H1 (cell line): Measurements from ENCODE around the gene TAF3. TPM values are rescaled to one million over a fixed set of nuclear protein-coding genes. Genes with fewer than 3 reads are reported as not detected.

Experiments used
- CTCF ChIA-PET: fragments of 300-600 bp; sonication (Branson Sonifier 250); formaldehyde crosslinking; loops from one replicate; lab custom pipeline; 2021; ENCODE audit not compliant: partially characterized antibody; lab: Charles Lee
- POLR2A ChIA-PET: fragments of 300-600 bp; sonication (Branson Sonifier 250); formaldehyde crosslinking; loops from one replicate; lab custom pipeline; 2021; ENCODE audit warnings: inconsistent platforms; ENCODE audit not compliant: partially characterized antibody; lab: Charles Lee
- DNase-seq, 2 experiments: peaks; one replicate each; pipeline versions ENCODE4 v3.0.0 to v3.0.0-alpha.2; 2010 to 2022; ENCODE audit warnings: low spot score in 2 of 2, low read depth in 1 of 2, mixed read lengths in 1 of 2
- FAIRE-seq: peaks from 2 replicates; lab custom pipeline; 2011; peaks lifted over from hg19 to GRCh38; lab: Jason Lieb, UNC
- H2AFZ ChIP-seq: 2 replicates; pipeline ENCODE4 v1.8.1; 2012; ENCODE audit warnings: low read length, inconsistent platforms
- H2AK5ac ChIP-seq: 2 replicates; pipeline ENCODE4 v1.6.1; 2013; ENCODE audit warnings: low read depth, low read length
- H2BK120ac ChIP-seq: replicated peaks from 2 replicates; pipeline ENCODE3; 2013; ENCODE audit warnings: low read depth, low read length, inconsistent platforms
- H2BK12ac ChIP-seq: 2 replicates; pipeline ENCODE4 v1.6.1; 2013; ENCODE audit warnings: low read depth, low read length
- H2BK15ac ChIP-seq: 2 replicates; pipeline ENCODE4 v1.6.1; 2013; ENCODE audit warnings: low read length
- H2BK20ac ChIP-seq: 2 replicates; pipeline ENCODE4 v1.6.1; 2013; ENCODE audit warnings: low read length
- H2BK5ac ChIP-seq: 2 replicates; pipeline ENCODE4 v1.6.1; 2013; ENCODE audit warnings: low read depth, low read length
- H3K14ac ChIP-seq: 2 replicates; pipeline ENCODE4 v1.6.1; 2013; ENCODE audit warnings: inconsistent platforms; ENCODE audit not compliant: insufficient read length
- H3K18ac ChIP-seq: 2 replicates; pipeline ENCODE4 v1.6.1; 2013; ENCODE audit warnings: low read length; ENCODE audit errors: extremely low read depth
- H3K23ac ChIP-seq: 2 replicates; pipeline ENCODE4 v1.6.1; 2013; ENCODE audit warnings: inconsistent platforms; ENCODE audit not compliant: insufficient read length
- H3K23me2 ChIP-seq: 2 replicates; pipeline ENCODE4 v1.6.1; 2013; ENCODE audit warnings: low read depth, low read length
- H3K27ac ChIP-seq: 2 replicates; pipeline ENCODE4 v1.6.1; 2011; ENCODE audit warnings: low read depth, low read length, inconsistent platforms
- H3K27me3 ChIP-seq, 4 experiments: replicated peaks in 1 of 4; 1 replicate in 1 of 4; 2 replicates in 3 of 4; pipeline versions ENCODE4 v1.6.1 to v1.8.1; 2011 to 2013; ENCODE audit warnings: low read length in 3 of 4, mild to moderate bottlenecking in 3 of 4, inconsistent platforms in 2 of 4, mixed read lengths in 2 of 4, moderate library complexity in 1 of 4; ENCODE audit not compliant: control insufficient read depth in 3 of 4, insufficient read depth in 3 of 4; ENCODE audit errors: extremely low read depth in 1 of 4
- H3K36me3 ChIP-seq, 4 experiments: 2 replicates each; pipeline versions ENCODE4 v1.6.1 to v1.8.1; 2011 to 2013; ENCODE audit warnings: mild to moderate bottlenecking in 4 of 4, low read length in 3 of 4, moderate library complexity in 2 of 4, control low read depth in 1 of 4, inconsistent platforms in 1 of 4; ENCODE audit not compliant: insufficient read depth in 4 of 4, control insufficient read depth in 2 of 4
- H3K4ac ChIP-seq: replicated peaks from 2 replicates; pipeline ENCODE3; 2013; ENCODE audit warnings: low read length, low read depth, mixed read lengths, inconsistent platforms; ENCODE audit not compliant: insufficient read length
- H3K4me1 ChIP-seq, 4 experiments: replicated peaks in 1 of 4; 1 replicate in 1 of 4; 2 replicates in 3 of 4; pipeline versions ENCODE4 v1.6.1 to v1.8.1; 2011 to 2013; ENCODE audit warnings: low read length in 3 of 4, inconsistent platforms in 2 of 4, mixed read lengths in 1 of 4; ENCODE audit not compliant: insufficient read depth in 4 of 4, control insufficient read depth in 3 of 4
- H3K4me2 ChIP-seq, 2 experiments: 2 replicates each; pipeline versions ENCODE4 v1.6.1 to v1.8.1; 2011 to 2013; ENCODE audit warnings: low read depth in 2 of 2, low read length in 2 of 2, control low read depth in 1 of 2, inconsistent platforms in 1 of 2, mild to moderate bottlenecking in 1 of 2; ENCODE audit not compliant: insufficient read depth in 1 of 2
- H3K4me3 ChIP-seq, 4 experiments: fragments of 200-600, 300-600 bp in 1 of 4; sonication (generic), shearing (Covaris generic), sonication (Bioruptor Twin) in 1 of 4; 2 replicates each; pipeline versions ENCODE4 v1.5.1 to v1.8.1; 2011 to 2016; ENCODE audit warnings: low read length in 4 of 4, low read depth in 3 of 4, control low read depth in 2 of 4, inconsistent platforms in 2 of 4, mild to moderate bottlenecking in 2 of 4, mixed read lengths in 1 of 4, moderate library complexity in 1 of 4; ENCODE audit not compliant: insufficient read depth in 2 of 4; ENCODE audit errors: extremely low read depth in 1 of 4
- H3K56ac ChIP-seq: replicated peaks from 2 replicates; pipeline ENCODE3; 2013; ENCODE audit warnings: low read depth, mild to moderate bottlenecking, mixed read lengths, low read length, inconsistent platforms; ENCODE audit not compliant: insufficient read length
- H3K79me1 ChIP-seq: 2 replicates; pipeline ENCODE4 v1.6.1; 2013; ENCODE audit warnings: low read depth, low read length, control low read depth
- H3K79me2 ChIP-seq, 2 experiments: 2 replicates each; pipeline versions ENCODE4 v1.6.1 to v1.8.1; 2012 to 2013; ENCODE audit warnings: low read length in 2 of 2, mild to moderate bottlenecking in 2 of 2, inconsistent platforms in 1 of 2; ENCODE audit not compliant: insufficient read depth in 2 of 2, control insufficient read depth in 1 of 2
- H3K9ac ChIP-seq, 4 experiments: replicated peaks in 1 of 4; 1 replicate in 1 of 4; 2 replicates in 3 of 4; pipeline versions ENCODE4 v1.6.1 to v1.8.1; 2011 to 2013; ENCODE audit warnings: low read depth in 3 of 4, low read length in 3 of 4, control low read depth in 2 of 4, mild to moderate bottlenecking in 2 of 4, moderate library complexity in 2 of 4, inconsistent platforms in 1 of 4; ENCODE audit errors: extremely low read depth in 1 of 4
- H3K9me3 ChIP-seq, 2 experiments: 2 replicates each; pipeline versions ENCODE4 v1.6.1 to v1.8.1; 2012 to 2013; ENCODE audit warnings: mild to moderate bottlenecking in 2 of 2, moderate library complexity in 2 of 2, control low read depth in 1 of 2, inconsistent platforms in 1 of 2, low read depth in 1 of 2, low read length in 1 of 2, mixed read lengths in 1 of 2; ENCODE audit not compliant: insufficient read depth in 2 of 2
- H4K20me1 ChIP-seq, 2 experiments: replicated peaks in 1 of 2; 2 replicates each; pipeline versions ENCODE3 to v1.8.1; 2011 to 2013; ENCODE audit warnings: inconsistent platforms in 2 of 2, low read length in 2 of 2, mild to moderate bottlenecking in 1 of 2; ENCODE audit not compliant: insufficient read depth in 2 of 2, control insufficient read depth in 1 of 2
- H4K5ac ChIP-seq: 2 replicates; pipeline ENCODE4 v1.6.1; 2013; ENCODE audit warnings: low read length, low read depth, mixed read lengths, inconsistent platforms; ENCODE audit not compliant: insufficient read length
- H4K8ac ChIP-seq: 2 replicates; pipeline ENCODE4 v1.8.0; 2013; ENCODE audit warnings: mild to moderate bottlenecking, moderate library complexity, low read length, inconsistent platforms; ENCODE audit not compliant: insufficient read depth; ENCODE audit errors: extremely low read depth
- H4K91ac ChIP-seq: replicated peaks from 2 replicates; pipeline ENCODE3; 2013; ENCODE audit warnings: low read length, mixed read lengths, inconsistent platforms; ENCODE audit not compliant: insufficient read length
- BCL11A ChIP-seq, 2 experiments: IDR thresholded peaks; one replicate each; pipeline ENCODE4 v1.6.1; 2011; ENCODE audit warnings: low read depth in 2 of 2, low read length in 2 of 2, mild to moderate bottlenecking in 2 of 2
- CBX5 ChIP-seq: fragments of 300-800, 300-1000 bp; sonication (generic); IDR thresholded peaks from 2 replicates; pipeline ENCODE4 v1.7.1; 2016; ENCODE audit warnings: antibody characterized with exemption, low read length, low read depth
- CBX8 ChIP-seq: fragments of 300-800, 300-1000 bp; sonication (generic); IDR thresholded peaks from 2 replicates; pipeline ENCODE4 v1.7.1; 2016; ENCODE audit warnings: low read depth, low read length, borderline replicate concordance
- CHD2 ChIP-seq: IDR thresholded peaks from 2 replicates; pipeline ENCODE4 v1.6.1; 2012; ENCODE audit warnings: low read length, improper control_type of control experiment
- CTBP2 ChIP-seq: IDR thresholded peaks from 2 replicates; pipeline ENCODE4 v1.7.0; 2011; ENCODE audit warnings: borderline replicate concordance, mild to moderate bottlenecking, moderate library complexity, mixed read lengths, low read length; ENCODE audit not compliant: insufficient read depth, insufficient read length
- EP300 ChIP-seq, 2 experiments: IDR thresholded peaks; 1 replicate in 1 of 2; 2 replicates in 1 of 2; pipeline ENCODE4 v1.6.1; 2011 to 2012; ENCODE audit warnings: low read depth in 2 of 2, low read length in 2 of 2, mild to moderate bottlenecking in 2 of 2, borderline replicate concordance in 1 of 2, inconsistent platforms in 1 of 2, moderate library complexity in 1 of 2
- EZH2 ChIP-seq: fragments of 200-600 bp; sonication (generic); IDR thresholded peaks from 2 replicates; pipeline ENCODE4 v1.7.1; 2012; ENCODE audit warnings: low read depth, mild to moderate bottlenecking, moderate library complexity, low read length, inconsistent platforms; ENCODE audit not compliant: severe bottlenecking
- GABPA ChIP-seq: IDR thresholded peaks from 2 replicates; pipeline ENCODE4 v1.6.1; 2011; ENCODE audit warnings: mild to moderate bottlenecking, low read length, moderate library complexity, borderline replicate concordance; ENCODE audit not compliant: insufficient read depth
- HDAC6 ChIP-seq: IDR thresholded peaks from one replicate; pipeline ENCODE4 v1.7.1; 2012; ENCODE audit warnings: low read depth, mild to moderate bottlenecking, inconsistent platforms, low read length, moderate library complexity
- KDM1A ChIP-seq: fragments of 200-600, 300-600 bp; sonication (generic); IDR thresholded peaks from 2 replicates; pipeline ENCODE4 v1.7.1; 2016; ENCODE audit warnings: mild to moderate bottlenecking, low read length, borderline replicate concordance
- RFX5 ChIP-seq: IDR thresholded peaks from 2 replicates; pipeline ENCODE4 v1.6.1; 2011; ENCODE audit warnings: low read depth, low read length, improper control_type of control experiment, borderline replicate concordance
- SIRT6 ChIP-seq: IDR thresholded peaks from one replicate; pipeline ENCODE4 v1.7.1; 2012; ENCODE audit warnings: low read length, inconsistent platforms
- WGBS, 2 experiments: shearing (Covaris generic) in 1 of 2; methylation state at CpG; one replicate each; pipeline versions ENCODE4 v1.1.6 to v1.1.7; 2013 to 2015; ENCODE audit warnings: low lambda C conversion rate in 2 of 2, mixed read lengths in 2 of 2, inconsistent platforms in 1 of 2, low coverage in 1 of 2, missing lambda C conversion rate in 1 of 2; ENCODE audit not compliant: insufficient replicate concordance in 2 of 2, insufficient coverage in 1 of 2, insufficient read length in 1 of 2; ENCODE audit errors: extremely low coverage in 1 of 2, missing lambda C conversion rate in 1 of 2; 5-methylcytosine and 5-hydroxymethylcytosine counted together
- polyA plus RNA-seq, 7 experiments: library from polyadenylated mRNA; depleted of rRNA in 3 of 7; stranded (reverse) in 5 of 7; unstranded in 2 of 7; fragments of >200 nt in 5 of 7; fragments of 200-250 nt in 2 of 7; gene quantifications; 1 replicate in 5 of 7; 2 replicates in 1 of 7; 4 replicates in 1 of 7; pipeline versions ENCODE4 v1.2.1 to v1.2.3, GENCODE V29; 2011 to 2013; ENCODE audit warnings: missing spikeins in 2 of 7, mixed read lengths in 2 of 7
- total RNA-seq: library from RNA; stranded (reverse); fragmentation: NEBNext Ultra II Directional; extraction: Animal tissue kit (Norgen Biotek cat#: 25700); gene quantifications from 2 replicates; pipeline ENCODE4 v1.2.1, GENCODE V29; 2021

The TAF3 gene
- total and polyA plus RNA-seq, 2 of the 8 experiments (the other 6 are each of a cell fraction or from before 2014, with no cell fraction given), result 1.5 to 11.2 TPM

GRCh38 chr10:7960108-7960507, 141.8 kb downstream of the TAF3 start:
- Histone ChIP-seq H3K56ac (no peak overlapping the region), H3K23me2 (no peaks in the 10 kb centered on the region), H2BK15ac (no peak overlapping the region), H2BK12ac (no peak overlapping the region), H3K9ac (no peak overlapping the region), H2AFZ (no peak overlapping the region), H3K27me3 (no peaks in the 10 kb centered on the region), H4K91ac (no peak overlapping the region), H2BK5ac (no peak overlapping the region), H3K4me1 (no peaks in the 10 kb centered on the region), H3K79me1 (no peaks in the 10 kb centered on the region), H3K4ac (no peak overlapping the region), H2BK120ac (no peak overlapping the region), H3K14ac (no peak overlapping the region), H3K36me3 (peaks cover 0 to 6% (median 2%) of the 10 kb centered on the region in 4 experiments; a peak in 2 of 8 replicates), H4K5ac (no peak overlapping the region), H3K4me2 (no peak overlapping the region), H3K79me2 (no peaks in the 10 kb centered on the region; a peak in 1 of 4 replicates), H3K18ac (no peak overlapping the region), H3K27ac (no peak overlapping the region), H3K9me3 (no peaks in the 10 kb centered on the region), H4K8ac (no peak overlapping the region), H4K20me1 (no peaks in the 10 kb centered on the region), H2AK5ac (no peak overlapping the region), H3K23ac (no peak overlapping the region), H2BK20ac (no peak overlapping the region), H3K4me3 (no peak overlapping the region)
- CTCF ChIA-PET, result interaction anchor here (1.5 kb wide), 1 partner anchor 486 kb away, joined by 3 read pairs; no protein-coding TSS in a partner anchor
- WGBS, 2 experiments, result 90% methylated on average over 4 of the region's 4 CpGs; no CpG with 5 or more reads in 1 of the 2 experiments
- POLR2A ChIA-PET, result no interaction called here
- DNase-seq (no peak), FAIRE-seq (no peak)
- TF ChIP-seq RFX5, result no peak
- no peak for TF ChIP-seq BCL11A (IDR thresholded peaks at IDR 0.05; ENCODE audit: low read depth in 2 of 2, low read length in 2 of 2)
- TF ChIP-seq CTBP2, result no peak
- TF ChIP-seq CHD2, result no peak
- TF ChIP-seq EZH2, result no peak
- no peak for TF ChIP-seq EP300 (IDR thresholded peaks at IDR 0.05; ENCODE audit: borderline replicate concordance in 1 of 2, low read depth in 2 of 2, low read length in 2 of 2)
- TF ChIP-seq SIRT6, result no peak
- no peak for TF ChIP-seq CBX8
- TF ChIP-seq CBX5, result no peak
- TF ChIP-seq KDM1A, result no peak
- TF ChIP-seq GABPA, result no peak
- no peak for TF ChIP-seq HDAC6
